Activated CD8-positive, alpha-beta memory T cell treated with anti-CD3 and anti-CD28 coated beads, Interleukin-2, amount 50 U/mL, for 1 hour (primary cell): ENCODE data around the gene SH3BP2.

Source experiments
- DNase-seq: peaks from one replicate; pipeline ENCODE4 v3.0.0-alpha.2; 2020; ENCODE audit errors: extremely low read depth

The SH3BP2 gene

GRCh38 chr4:2832981-2833670, 40.2 kb downstream of the SH3BP2 start:
- no peak for DNase-seq

- DNase-seq: no peak
These were observed 40.8 kb downstream of the SH3BP2 start for GRCh38 chr4:2833671-2834000.

- DNase-seq: no peak
These were observed 41.4 kb downstream of the SH3BP2 start for GRCh38 chr4:2834001-2834921.

- DNase-seq: no peak
These were observed 43.1 kb downstream of the SH3BP2 start for GRCh38 chr4:2835978-2836377.

GRCh38 chr4:2836391-2836859, 43.5 kb downstream of the SH3BP2 start:
- no peak for DNase-seq

- no peak for DNase-seq
These were observed 44.4 kb downstream of the SH3BP2 start for GRCh38 chr4:2837110-2837903.

GRCh38 chr4:2837904-2838496, 45.1 kb downstream of the SH3BP2 start:
- DNase-seq: peak; percentile 36

GRCh38 chr4:2839060-2839459, 46.2 kb downstream of the SH3BP2 start:
- DNase-seq: no peak

- no peak for DNase-seq
These were observed 49.9 kb downstream of the SH3BP2 start for GRCh38 chr4:2842687-2843262.

GRCh38 chr4:2843263-2843940, 50.5 kb downstream of the SH3BP2 start, which contains the start of gene ADD1:
Gene ADD1, plus strand, starts transcription at chr4:2843844. Its CDS starts 32,072 bp downstream, at chr4:2875916.
- DNase-seq: peak; percentile 72

GRCh38 chr4:2843941-2844584, 51.2 kb downstream of the SH3BP2 start:
- no peak for DNase-seq

GRCh38 chr4:2846172-2846571, 53.3 kb downstream of the SH3BP2 start:
- no peak for DNase-seq

- DNase-seq: no peak
These were observed 54.5 kb downstream of the SH3BP2 start for GRCh38 chr4:2847302-2847871.

- DNase-seq: no peak
These were observed 55.6 kb downstream of the SH3BP2 start for GRCh38 chr4:2848449-2848848.

GRCh38 chr4:2849267-2850152, 56.6 kb downstream of the SH3BP2 start:
- no peak for DNase-seq

GRCh38 chr4:2850966-2851798, 58.3 kb downstream of the SH3BP2 start:
- no peak for DNase-seq

GRCh38 chr4:2852481-2852921, 59.6 kb downstream of the SH3BP2 start:
- no peak for DNase-seq

GRCh38 chr4:2855584-2855983, 62.7 kb downstream of the SH3BP2 start:
- DNase-seq: no peak
